ENCODE data around the gene TTC22.

TTC22 gene

DNA sequence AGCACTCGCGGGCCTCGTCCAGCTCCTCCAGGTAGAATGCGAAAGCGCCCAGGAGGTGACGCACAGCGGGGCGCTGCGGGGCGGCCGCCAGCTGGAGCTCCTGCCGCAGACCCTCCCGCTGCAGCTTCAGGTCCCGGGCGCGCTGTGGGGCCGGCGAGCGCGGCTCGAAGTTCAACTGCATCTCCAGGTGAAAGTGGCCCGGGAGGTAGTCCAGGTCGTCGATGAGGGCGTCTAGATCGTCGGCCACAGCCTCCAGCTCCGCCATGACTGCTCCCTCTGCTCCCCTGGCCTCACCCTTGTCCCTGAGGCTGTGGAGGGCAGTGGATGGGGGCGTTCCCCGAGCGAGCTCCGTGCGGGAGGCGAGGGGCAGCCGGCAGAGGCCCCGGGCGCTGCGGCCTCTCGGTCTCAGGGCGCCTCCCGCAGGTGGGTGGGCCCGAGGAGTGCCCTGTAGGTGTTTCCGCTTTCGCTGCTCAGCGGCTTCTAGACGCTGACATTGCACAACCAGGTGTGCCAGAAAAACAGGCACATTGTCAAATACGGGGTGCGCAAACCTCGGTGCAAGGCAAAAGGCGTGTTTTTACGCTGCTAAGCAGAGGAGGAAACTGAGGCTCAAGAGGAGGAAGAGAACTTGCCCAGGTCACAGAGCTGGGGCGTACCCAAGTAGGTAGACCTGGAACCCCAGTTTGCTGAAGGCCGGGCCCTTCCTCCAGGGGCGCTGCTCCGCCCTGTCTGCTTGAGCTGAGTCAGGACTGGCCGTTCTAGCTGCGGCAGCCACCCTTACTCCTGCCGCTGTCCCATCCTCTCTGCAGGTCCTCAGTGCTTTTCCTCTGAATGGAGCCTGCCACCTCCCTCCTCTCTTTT, at the start of gene TTC22:
Gene TTC22, minus strand, starts transcription at position 425 of the 861 bp plus-strand sequence. Its CDS starts 160 bp downstream, at position 265.
- peak in 1 of 2 donors; percentile 25 for DNase-seq

DNA sequence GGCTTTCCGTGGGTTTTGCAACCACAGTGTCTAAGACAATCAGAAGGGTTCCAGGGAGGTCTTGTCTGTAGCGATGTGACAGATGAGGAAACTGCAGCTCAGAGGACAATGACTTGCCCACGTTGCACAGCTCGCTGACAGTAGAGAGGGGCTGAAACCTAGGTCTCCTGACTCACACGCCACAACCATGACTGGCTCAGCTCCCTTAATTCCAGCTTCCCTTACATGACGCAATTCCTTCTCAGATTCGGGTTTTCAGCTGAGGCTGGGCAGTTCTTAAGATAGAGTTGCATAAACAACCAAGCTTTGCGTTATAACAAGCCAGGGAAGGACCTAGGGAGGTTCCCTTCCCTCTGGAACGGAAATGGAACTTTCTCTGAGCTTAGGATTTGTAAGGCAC, 49.6 kb upstream of the TTC22 start:
- no peak for DNase-seq

DNA sequence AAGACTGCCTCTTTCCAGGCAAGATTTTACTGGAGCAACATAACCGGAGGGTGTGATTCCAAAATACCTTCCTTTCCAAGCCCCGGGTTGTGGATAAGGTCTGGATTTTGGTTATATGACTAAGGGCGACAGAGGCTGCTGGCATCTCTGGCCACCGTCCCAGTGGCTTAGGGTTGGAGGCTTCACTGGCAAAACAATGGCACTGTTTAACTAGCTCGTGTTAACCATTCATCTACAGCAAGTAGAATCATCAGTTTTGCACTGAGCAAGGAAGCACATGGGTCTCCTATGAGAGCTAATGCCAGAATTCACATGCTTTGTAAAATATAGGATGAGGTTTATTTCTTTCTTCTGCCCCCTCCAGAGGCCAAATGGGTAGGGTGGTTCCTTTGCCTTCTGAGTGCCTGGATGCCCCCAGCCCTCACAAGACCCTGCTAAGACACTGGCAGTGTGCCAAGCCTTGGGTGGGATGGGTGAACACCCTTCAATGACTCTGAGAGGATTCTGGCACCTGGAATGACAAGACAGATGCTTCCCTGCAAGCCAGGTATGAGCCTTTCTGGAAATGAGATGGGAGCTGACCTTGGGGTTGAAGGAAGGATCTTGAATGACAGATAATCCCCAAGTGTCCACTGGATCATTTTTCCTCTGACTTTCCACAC, 49.1 kb upstream of the TTC22 start:
- no peak for DNase-seq

DNA sequence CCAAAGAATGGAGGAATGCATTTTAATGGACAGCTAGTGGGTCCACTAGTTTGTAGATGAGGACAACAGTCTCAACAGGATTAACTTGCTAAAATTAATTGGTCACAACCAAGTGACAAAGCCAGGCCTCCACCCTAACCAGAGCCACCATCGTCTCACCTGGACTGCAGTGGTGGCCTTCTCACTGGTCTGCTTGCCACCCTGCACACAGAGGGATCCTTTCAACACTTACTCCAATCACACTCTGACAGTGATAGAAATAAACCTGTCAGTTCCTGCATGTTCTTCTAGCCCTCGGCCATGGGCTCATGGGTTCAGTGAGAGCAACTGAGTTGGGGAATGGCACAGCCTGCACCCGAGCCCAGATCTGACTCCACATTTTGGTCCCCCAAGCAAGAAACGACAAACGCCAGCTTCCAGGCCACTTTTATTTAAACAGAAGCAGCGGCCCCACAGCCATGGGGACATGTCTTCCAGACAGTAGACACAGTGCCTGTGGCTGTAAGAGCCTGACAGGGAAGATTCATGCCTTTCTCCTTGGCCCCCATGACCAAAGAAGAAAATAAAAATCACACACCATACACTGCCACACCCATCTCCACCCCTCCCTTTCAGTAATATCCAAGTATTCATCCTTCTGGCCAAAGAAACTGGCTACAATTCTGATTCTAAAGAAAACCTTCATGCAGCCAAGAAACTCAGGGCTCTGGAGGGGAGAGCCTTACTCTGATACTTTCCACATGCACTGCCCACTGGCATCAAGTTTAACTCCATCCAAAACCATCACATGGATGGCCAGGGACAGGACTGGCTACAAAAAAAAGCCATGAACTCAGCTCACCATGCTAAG, 48.3 kb upstream of the TTC22 start:
- no peak for DNase-seq

DNA sequence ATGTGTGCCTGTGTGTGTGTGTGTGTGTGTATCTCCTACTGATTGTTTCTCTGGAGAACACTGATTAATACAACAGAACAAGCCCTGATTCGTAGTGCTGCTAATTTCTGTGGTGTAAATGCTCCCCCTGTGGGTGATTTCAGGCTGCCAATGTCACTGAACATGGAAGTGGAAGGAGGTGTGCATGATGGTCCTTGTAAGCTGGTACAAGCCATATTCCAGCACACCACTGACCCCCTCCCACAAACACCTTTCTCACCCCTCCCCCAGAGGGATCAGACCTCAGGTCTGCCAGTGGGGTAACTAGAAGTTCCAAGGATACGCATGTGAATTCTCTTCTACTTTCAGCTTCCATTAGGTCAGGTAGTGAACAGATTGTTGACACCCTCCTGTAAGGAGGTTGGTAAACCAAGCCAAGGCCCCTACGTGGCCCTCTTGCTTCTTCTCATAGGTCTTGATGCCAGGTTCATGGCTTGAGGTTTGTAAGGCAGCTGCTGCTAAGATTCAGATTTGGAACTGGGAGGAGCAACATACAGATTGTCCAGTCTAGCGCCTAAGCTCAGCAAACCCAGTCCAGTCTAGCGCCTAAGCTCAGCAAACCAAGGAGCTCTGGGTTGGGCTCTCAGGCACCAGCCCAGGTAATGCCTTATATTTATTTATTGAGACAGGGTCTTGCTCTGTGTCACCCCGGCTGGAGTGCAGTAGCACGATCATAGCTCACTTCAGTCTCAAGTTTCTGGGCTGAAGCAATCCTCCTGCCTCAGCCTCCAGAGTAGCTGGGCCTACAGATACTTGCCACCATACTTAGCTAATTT, 47.2 kb upstream of the TTC22 start:
- DNase-seq: no peak

DNA sequence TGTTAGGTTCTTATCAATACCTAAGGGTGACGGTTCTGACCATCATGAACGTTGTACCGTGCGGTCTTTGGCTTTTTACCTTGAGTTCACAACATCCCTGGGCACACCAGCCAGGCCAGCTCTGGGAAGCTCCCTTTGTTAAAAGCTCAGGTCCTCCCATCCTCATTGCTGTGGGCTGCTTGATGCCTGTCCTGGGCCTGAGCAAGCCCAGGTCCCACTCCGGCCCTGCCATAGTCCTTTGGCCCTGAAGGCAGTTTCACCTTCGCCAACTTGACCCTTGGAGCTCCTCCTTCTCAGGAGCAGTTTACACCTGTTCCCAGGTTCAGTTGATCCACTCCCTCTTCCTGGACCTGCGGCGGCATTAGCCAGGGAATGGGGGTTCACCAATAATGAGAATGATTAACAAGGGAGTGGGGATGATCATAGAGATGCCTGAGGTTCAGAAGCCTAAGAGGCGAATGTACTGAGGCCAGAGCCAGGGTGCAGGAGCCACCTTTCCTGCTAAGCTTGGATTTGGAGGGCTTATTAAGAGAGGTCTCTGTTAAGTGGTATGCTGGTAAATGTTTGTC, 45.7 kb upstream of the TTC22 start:
- DNase-seq: no peak

DNA sequence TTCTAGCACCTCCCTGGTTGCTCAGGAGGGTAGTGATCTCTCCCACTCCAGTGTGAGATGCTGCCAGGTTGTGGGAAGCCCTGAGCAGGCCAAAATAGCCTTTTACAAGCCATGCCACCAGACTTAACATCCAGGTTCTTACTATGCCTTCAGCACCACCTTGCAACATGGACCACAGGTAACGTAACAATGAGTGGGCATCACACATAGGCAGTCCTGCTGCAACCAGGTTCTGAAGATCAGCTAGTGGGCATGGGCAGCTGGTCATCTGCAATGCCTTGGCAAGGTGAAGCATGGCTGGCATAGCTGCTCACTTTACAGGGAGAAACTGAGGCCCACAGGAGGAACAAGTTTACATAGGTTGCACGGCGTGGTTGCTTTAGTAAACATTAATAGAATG, 45.2 kb upstream of the TTC22 start:
- DNase-seq: no peak

DNA sequence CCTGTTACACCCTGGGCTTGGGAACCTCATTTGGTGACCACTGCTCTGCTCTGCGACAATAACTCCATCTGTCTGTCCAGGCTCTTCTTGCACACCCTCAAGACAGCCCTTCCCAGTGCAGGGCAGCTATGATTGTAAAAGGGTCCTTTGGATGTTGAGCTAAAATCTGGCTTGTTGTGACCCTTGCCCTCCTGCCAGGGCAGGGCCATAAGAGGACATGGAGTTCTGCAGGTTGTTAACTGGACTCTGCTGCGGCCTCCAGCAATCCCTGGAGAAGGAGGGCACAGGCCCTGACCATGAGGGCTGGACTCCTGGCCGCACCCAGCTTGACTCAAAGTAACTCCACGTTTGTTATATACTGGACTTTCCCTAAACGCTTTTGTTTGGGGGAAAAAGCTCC, 44.6 kb upstream of the TTC22 start:
- no peak for DNase-seq

DNA sequence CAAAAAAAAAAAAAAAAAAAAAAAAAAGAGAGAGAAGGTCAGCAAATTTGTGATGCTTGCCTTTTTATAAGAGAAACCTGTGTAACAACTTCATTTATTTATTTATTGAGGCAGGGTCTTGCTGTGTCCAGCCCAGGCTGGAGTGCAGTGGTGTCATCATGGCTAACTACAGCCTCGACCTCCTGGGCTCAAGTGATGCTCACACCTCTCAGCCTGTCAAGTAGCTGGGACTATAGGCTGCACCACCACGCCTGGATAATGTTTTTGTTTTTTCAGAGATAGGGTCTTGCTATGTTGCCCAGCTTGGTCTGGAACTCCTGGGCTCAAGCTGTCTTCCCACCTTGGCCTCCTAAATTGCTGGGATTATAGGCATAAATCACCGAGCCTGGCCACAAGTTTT, 43.4 kb upstream of the TTC22 start:
- DNase-seq: no peak

DNA sequence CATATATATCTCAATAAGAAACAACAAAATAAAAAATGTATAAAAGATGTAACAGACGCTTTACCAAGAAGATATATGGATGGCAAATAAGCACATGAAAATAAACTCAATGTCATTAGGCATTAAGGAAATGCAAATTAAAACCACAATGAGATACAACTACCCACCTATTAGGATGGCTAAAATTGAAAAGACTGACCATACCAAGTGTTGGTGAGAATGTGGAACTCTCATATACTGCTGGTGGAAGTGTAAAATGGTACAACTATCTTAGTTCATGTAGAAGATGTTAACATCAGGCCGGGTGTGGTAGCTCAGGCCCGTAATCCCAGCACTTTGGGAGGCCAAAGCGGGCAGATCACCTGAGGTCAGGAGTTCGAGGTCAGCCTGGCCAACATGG, 42.3 kb upstream of the TTC22 start:
- DNase-seq: no peak

DNA sequence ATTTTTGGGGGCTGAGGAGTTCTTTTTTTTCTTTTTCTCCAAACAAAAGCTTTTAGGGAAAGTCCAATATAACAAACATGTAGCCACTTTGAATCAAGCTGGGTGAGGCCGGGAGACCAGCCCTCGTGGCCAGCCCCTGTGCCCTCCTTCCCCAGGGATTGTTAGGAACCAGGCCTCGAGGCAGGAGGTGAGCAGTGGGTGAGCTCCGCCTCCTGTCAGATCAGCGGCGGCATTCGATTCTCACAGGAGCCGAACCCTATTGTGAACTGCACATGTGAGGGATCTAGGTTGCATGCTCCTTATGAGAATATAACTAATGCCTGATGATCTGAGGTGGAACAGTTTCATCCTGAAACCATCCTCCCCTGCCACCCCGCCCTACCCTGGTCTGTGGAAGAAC, 41.8 kb upstream of the TTC22 start:
- DNase-seq: no peak

DNA sequence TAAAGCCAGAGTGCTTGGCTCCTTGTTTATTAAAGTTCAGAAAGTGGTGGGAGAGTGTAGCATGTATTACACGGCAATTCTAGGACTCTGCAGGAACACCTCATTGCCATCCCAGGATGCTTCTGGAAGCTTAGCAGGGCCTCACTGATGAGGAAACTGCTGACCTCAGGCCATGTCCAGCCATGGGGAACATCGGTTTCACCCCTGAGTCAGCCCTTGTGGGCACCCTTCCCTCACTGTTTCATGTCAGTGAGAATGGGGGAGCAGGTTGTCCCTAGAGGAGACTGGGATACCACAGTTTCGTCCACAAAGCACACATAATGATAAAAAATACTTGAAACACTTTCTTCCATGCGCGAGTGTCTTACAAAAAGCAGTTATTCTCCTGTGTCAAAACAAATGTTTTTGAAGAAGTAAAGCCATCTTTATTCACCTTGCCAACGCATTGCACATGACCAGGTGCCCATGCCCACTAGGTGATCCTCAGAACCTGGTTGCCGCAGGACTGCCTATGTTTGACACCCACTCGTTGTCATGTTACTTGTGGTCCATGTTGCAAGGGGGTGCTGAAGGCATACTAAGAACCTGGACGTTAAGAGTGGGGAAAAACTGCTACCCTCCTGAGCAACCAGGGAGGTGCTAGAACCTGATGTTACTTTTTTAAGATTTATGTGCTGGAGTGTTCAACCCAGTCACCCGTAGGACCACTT, 41.2 kb upstream of the TTC22 start:
- no peak for DNase-seq

DNA sequence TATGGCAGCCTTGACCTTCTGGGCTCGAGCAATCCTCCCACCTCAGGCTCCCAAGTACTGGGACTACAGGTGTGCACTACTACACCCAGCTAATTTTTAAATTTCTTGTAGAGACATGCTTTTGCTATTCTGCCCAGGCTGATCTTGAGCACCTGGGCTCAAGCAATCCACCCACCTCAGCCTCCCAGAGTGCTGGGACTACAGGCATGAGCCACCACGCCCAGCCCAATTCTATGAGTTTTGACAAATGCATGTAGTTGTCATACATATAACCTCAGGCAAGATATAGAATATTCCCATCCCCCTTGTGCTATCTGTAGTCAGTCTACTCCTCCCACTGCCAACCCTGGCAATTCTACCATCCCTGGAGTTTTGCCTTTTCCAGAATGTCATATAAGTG, 38.7 kb upstream of the TTC22 start:
- no peak for DNase-seq

DNA sequence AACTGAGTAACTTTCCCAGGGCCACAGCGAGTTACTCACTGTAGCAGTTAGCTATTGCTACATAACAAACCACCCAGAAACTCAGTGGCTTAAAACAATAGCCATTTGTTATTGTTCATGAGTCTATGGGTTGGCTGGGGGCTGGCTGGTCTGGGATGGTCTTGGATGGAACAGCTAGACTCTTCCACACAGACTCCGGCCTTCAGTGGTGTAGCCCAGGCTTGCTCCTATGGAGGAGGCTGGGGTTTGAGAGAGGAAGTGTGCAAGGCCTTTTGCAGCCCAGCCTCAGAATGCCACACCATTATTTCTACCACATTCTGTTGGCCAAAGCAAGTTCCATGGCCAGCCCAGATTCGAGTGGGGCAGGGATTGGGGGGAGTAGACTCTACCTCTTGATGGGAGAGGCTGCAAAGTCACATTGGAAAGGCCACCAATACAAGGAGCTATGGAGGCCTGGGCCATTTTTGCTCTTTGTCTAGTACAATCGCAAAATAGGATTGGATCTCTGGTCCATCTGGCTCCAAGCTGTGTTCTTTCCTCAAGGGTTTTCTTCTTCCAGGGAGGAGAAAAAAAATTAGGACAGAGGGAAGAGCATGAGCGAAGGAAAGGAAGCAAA, 37.5 kb upstream of the TTC22 start:
- DNase-seq: no peak

DNA sequence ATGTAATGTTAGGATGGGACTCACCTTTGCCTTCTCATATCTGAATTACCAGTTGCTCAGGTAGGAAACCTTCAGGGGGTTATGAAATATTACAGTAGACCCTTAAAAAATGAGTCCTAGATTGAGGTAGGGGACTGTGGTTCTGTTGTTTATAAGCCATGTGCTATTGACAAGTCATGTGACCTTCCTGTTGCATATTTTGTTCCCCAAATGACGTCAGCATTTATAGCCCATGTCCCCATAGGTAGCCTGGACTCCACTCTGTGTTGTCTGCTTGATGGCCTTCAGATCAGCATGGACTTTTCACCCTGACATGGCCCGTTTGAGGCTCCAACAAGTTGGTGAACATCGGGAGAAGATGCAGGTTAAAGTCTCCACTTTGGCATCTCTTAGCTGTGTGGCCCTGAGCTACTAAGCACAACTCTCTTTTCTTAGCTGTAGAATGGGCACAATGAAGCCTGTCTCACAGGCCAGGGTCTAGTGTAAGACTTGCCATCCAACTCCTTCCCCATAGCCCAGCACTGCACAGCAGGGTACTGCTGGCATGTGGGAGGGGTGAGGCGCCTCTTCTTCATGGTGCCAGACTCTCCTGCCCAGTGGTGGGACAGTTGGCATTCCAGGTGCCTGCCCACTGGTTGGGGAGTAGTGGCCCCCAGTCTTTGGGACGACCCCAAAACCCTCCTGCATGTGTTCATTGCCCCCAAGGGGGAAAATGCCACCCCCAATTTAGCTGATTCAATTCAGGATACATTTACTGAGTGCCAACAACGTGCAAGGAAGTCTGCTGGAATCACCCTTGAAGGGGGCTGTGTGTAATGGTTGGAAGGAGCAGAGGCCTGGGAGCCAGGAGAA, 36.1 kb upstream of the TTC22 start:
- no peak for DNase-seq

DNA sequence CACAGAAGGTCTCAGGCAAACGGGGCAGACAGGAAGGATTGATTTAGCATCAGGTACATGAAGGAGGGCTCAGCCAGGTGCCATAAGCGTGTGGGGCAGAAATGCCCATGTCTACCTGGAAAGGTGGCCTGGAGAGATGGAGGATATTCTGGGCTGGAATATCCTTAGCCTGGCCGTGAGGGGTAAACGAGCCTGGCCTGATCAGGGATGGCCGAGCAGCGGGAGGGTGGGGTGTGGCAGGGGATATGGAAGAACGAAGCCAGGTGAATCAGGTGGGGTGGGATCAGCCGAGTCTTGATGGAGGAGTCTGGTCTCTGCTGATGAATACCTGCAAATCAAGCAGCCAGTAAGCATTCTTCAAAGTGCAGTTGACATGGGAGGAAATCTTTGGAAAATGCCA, 35.5 kb upstream of the TTC22 start:
- DNase-seq: no peak

DNA sequence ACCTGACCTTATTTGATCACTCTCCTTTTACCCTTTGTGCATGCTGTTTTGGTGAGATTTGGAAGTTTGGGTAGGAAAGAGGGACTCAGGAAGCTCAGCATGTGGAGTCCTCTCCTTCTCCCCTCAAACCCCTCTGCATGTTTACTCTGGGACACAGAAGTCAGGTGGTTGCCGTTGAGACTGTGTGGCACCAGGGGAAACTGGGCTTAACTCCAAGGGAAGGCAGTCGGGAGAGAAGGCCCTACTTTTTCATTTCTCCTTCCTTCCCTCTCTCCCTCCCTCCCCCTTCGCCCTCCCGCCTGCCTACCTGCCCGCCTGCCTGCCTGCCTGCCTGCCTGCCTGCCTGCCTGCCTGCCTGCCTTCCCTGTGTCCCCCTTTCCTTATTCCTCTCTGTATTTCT, 34.8 kb upstream of the TTC22 start:
- DNase-seq: no peak

DNA sequence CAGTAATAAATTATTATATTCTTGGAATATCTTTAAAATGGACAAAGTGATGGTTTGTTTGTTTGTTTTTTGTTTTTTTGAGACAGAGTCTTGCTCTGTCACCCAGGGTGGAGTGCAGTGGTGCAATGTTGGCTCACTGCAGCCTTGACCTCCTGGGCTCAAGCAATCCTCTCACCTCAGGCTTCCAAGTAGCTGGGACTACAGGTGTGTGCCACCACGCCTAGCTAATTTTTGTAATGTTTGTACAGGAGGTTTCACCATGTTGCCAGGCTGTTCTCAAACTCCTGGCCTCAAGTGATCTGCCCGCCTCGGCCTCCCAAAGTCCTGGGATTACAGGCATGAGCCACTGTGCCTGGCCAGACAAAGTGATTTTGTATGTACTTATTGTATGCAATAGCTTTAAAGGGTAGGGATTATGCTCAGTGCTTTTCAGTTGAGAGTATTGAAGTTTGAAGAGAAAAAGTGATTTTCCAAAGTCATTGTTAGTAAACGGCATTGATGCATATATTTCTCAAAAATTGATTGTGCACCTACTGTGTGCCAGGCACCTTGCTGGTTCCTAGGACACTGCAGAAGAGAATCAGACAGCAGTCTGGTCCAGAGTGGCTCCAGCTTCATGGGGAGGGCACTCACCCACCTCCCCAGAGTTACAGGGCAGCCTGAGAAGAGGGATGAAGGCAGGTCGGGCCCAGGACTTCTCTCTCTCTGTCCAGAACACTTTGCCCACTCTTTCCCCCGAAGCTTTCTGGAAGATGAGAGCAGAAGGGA, 34.2 kb upstream of the TTC22 start:
- no peak for DNase-seq

DNA sequence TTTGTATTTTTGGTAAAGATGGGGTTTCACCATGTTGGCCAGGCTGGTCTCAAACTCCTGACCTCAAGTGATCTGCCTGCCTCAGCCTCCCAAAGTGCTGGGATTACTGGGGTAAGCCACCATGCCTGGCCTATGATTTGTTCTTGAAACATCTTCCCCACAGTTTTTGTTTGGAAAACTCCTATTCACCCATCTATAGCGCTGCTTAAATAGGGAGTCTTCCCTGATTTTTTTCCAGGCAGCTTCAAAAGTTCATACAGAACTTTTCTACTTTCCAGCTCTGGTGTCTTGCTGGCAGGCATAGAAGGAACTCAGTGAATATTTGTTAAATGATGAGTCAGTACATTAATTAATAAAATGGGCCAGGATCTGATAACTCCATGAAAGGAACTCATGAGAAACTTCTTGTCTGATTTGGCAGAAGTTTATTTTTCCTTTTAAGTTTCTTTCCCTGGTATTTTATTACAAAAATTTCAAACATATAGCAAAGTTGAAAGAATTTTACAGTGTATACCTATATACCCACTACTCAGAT, 33.0 kb upstream of the TTC22 start:
- DNase-seq: no peak
